ENCODE measurements around the gene LALBA. TPM values are rescaled to one million over a fixed set of nuclear protein-coding genes. Genes with fewer than 3 reads are reported as not detected.

LALBA gene
- total and polyA plus RNA-seq, 9 of the 15 experiments (the other 6 are each of a cell fraction or from before 2014, with no cell fraction given) = 0.21 TPM; not detected in 8

GRCh38 chr12:48557919-48558318, 11.9 kb downstream of the LALBA start (continued):
- TF ChIP-seq TEAD4 (IDR thresholded peaks at IDR 0.05; ENCODE audit: low read length) (no peak), TEAD4 (CRISPR knock-in tag; IDR thresholded peaks at IDR 0.05; ENCODE audit: borderline replicate concordance) (no peak), RAD21 (CRISPR knock-in tag; conservative IDR thresholded peaks at IDR 0.05 in 1 of 2, IDR thresholded peaks at IDR 0.05 in 1 of 2) (no peak), GATAD2A (IDR thresholded peaks at IDR 0.05) (no peak), BMI1 (IDR thresholded peaks at IDR 0.05; ENCODE audit: low read length) (no peak), MCM7 (IDR thresholded peaks at IDR 0.05) (no peak), MGA (IDR thresholded peaks at IDR 0.05) (no peak), SNRNP70 (optimal IDR thresholded peaks at IDR 0.05; ENCODE audit: low read depth, low read length) (no peak), HDAC8 (tag; IDR thresholded peaks at IDR 0.05) (no peak), ZFP1 (CRISPR knock-in tag; IDR thresholded peaks at IDR 0.05) (no peak), BACH1 (tag; IDR thresholded peaks at IDR 0.05) (0 out of 2 replicates have a peak, but pooled peaks have one; percentile 15), ZNF77 (CRISPR knock-in tag; IDR thresholded peaks at IDR 0.05) (no peak), ZNF589 (CRISPR knock-in tag; IDR thresholded peaks at IDR 0.05; ENCODE audit: low read depth) (peak; percentile 35; the same call in 1 of the 2 replicates), LARP7 (IDR thresholded peaks at IDR 0.05) (no peak), ZNF175 (CRISPR knock-in tag; IDR thresholded peaks at IDR 0.05; ENCODE audit: low read depth) (peak; percentile 75; the same call in 1 of the 2 replicates), ZNF133 (CRISPR knock-in tag; IDR thresholded peaks at IDR 0.05) (no peak)
- TF ChIP-seq, protein P1, sequence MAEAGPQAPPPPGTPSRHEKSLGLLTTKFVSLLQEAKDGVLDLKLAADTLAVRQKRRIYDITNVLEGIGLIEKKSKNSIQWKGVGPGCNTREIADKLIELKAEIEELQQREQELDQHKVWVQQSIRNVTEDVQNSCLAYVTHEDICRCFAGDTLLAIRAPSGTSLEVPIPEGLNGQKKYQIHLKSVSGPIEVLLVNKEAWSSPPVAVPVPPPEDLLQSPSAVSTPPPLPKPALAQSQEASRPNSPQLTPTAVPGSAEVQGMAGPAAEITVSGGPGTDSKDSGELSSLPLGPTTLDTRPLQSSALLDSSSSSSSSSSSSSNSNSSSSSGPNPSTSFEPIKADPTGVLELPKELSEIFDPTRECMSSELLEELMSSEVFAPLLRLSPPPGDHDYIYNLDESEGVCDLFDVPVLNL (CRISPR knock-in tag; IDR thresholded peaks at IDR 0.05; ENCODE audit: low read depth) = no peak
- TF ChIP-seq, protein P2, sequence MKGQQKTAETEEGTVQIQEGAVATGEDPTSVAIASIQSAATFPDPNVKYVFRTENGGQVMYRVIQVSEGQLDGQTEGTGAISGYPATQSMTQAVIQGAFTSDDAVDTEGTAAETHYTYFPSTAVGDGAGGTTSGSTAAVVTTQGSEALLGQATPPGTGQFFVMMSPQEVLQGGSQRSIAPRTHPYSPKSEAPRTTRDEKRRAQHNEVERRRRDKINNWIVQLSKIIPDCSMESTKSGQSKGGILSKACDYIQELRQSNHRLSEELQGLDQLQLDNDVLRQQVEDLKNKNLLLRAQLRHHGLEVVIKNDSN (CRISPR knock-in tag; IDR thresholded peaks at IDR 0.05) = no peak
